Endodermal cell (in vitro differentiated cells): ENCODE measurements around the gene APIP. TPM values are rescaled to one million over a fixed set of nuclear protein-coding genes. Genes with fewer than 3 reads are reported as not detected.

ENCODE experiments used
- DNase-seq: peaks from one replicate; pipeline ENCODE4 v3.0.0-alpha.2; 2017
- H3K27ac ChIP-seq: 2 replicates; pipeline ENCODE4 v1.5.1; 2013; ENCODE audit warnings: mild to moderate bottlenecking, low read depth, low read length, moderate library complexity
- H3K27me3 ChIP-seq: 2 replicates; pipeline ENCODE4 v1.6.1; 2013; ENCODE audit warnings: mild to moderate bottlenecking, low read length, moderate library complexity; ENCODE audit not compliant: insufficient read depth, control insufficient read depth, poor library complexity, severe bottlenecking
- H3K36me3 ChIP-seq: 2 replicates; pipeline ENCODE4 v1.7.0; 2013; ENCODE audit warnings: mild to moderate bottlenecking, low read length, moderate library complexity; ENCODE audit not compliant: control insufficient read depth, insufficient read depth
- H3K4me1 ChIP-seq: one replicate; pipeline ENCODE4 v1.7.0; 2013; ENCODE audit warnings: low read length; ENCODE audit not compliant: control insufficient read depth, insufficient read depth
- H3K4me3 ChIP-seq: 2 replicates; pipeline ENCODE4 v1.5.1; 2013; ENCODE audit warnings: mild to moderate bottlenecking, low read length, moderate library complexity
- H3K9ac ChIP-seq: 2 replicates; pipeline ENCODE4 v1.6.1; 2013; ENCODE audit warnings: mild to moderate bottlenecking, low read length, moderate library complexity; ENCODE audit not compliant: poor library complexity, severe bottlenecking; ENCODE audit errors: extremely low read depth
- H3K9me3 ChIP-seq: 2 replicates; pipeline ENCODE4 v1.6.1; 2013; ENCODE audit warnings: mild to moderate bottlenecking, low read length, moderate library complexity; ENCODE audit not compliant: control insufficient read depth
- H3K27ac Mint-ChIP-seq: 2 replicates; pipeline ENCODE4 v1.8.0; 2020; ENCODE audit warnings: mixed read lengths
- H3K27me3 Mint-ChIP-seq: 2 replicates; pipeline ENCODE4 v1.8.0; 2021; ENCODE audit warnings: mild to moderate bottlenecking, mixed read lengths; ENCODE audit not compliant: insufficient read depth
- H3K36me3 Mint-ChIP-seq: 2 replicates; pipeline ENCODE4 v1.8.0; 2020; ENCODE audit warnings: low read depth, mixed read lengths
- H3K4me1 Mint-ChIP-seq: 2 replicates; pipeline ENCODE4 v1.8.0; 2020; ENCODE audit warnings: mixed read lengths
- H3K4me3 Mint-ChIP-seq: 2 replicates; pipeline ENCODE4 v1.8.0; 2020; ENCODE audit warnings: mild to moderate bottlenecking, moderate library complexity, mixed read lengths
- H3K9me3 Mint-ChIP-seq: 2 replicates; pipeline ENCODE4 v1.8.0; 2020; ENCODE audit warnings: mild to moderate bottlenecking, mixed read lengths
- CTCF ChIP-seq: fragments of 200-600 bp; sonication (generic); conservative IDR thresholded peaks from 2 replicates; pipeline ENCODE4 v1.5.0; 2021; ENCODE audit warnings: antibody characterized with exemption, mild to moderate bottlenecking
- WGBS, 2 experiments: methylation state at CpG; one replicate each; pipeline versions ENCODE4 v1.1.5 to v1.1.7; 2013; ENCODE audit warnings: missing lambda C conversion rate in 2 of 2, mixed read lengths in 1 of 2; ENCODE audit not compliant: insufficient coverage in 1 of 2, insufficient read length in 1 of 2; 5-methylcytosine and 5-hydroxymethylcytosine counted together
- total RNA-seq, 2 donors: library from RNA; stranded (reverse); fragmentation: NEBNext Ultra II Directional in 1 of 2; extraction: Animal tissue kit (Norgen Biotek cat#: 25700) in 1 of 2; gene quantifications; 2 replicates in 1 of 2; 3 replicates in 1 of 2; pipeline ENCODE4 v1.2.1, GENCODE V29; 2021

The APIP gene
- total RNA-seq, 2 donors from 2014 or later = 31.8 to 46.2 TPM

DNA sequence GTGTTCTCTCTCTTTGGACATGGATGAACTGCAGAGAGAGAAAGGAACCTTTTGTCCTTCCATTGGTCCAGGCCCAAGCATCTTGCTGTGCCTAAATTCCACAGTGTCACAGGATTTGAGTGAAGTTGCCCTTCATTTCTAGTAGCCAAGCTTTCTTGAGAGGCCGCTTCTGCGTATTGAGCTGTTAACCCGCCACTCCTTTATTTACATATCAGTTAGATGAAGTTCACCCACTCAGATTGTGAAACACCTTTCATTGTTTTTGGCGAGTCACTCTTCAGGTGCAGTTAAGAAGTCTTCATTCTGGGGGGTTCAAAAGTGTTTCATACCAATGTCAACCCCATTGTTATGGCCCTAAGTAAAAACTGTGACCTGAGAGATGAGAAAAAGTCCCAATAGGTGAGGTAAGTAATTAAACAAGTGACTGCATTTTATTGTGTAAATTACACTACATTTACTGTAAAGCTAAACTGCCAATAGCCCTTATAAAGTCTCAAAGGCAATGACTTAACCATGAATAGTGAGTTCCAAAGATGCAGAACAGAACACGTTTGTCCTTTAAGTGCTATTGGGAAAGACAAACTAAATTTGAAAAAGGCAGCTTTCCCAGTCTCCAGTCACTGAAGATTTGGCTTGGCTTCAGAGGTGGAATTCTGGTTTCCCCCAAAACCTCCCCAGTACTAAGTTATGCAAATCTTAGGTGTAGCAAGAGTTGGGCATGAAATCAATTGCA lies 61.0 kb downstream of the APIP start:
- H3K27me3 Mint-ChIP-seq = peaks cover 2% of the 10 kb centered on the region
- Histone ChIP-seq H3K27me3 (no peaks in the 10 kb centered on the region), H3K36me3 (no peaks in the 10 kb centered on the region), H3K9me3 (no peaks in the 10 kb centered on the region), H3K27ac (no peak overlapping the region), H3K4me3 (no peak overlapping the region), H3K9ac (no peak overlapping the region), H3K4me1 (peaks cover 19% of the 10 kb centered on the region)
- no peak overlapping the region for H3K4me3 Mint-ChIP-seq
- peaks cover 17% of the 10 kb centered on the region for H3K36me3 Mint-ChIP-seq
- H3K4me1 Mint-ChIP-seq = peaks cover 26% of the 10 kb centered on the region
- peak overlapping the region; percentile 19 for H3K27ac Mint-ChIP-seq
- peaks cover 3% of the 10 kb centered on the region for H3K9me3 Mint-ChIP-seq
- 91 to 96% methylated on average over 4 to 5 of the region's 5 CpGs for WGBS, 2 experiments
- DNase-seq = peak; percentile 36
- TF ChIP-seq CTCF = no peak

DNA sequence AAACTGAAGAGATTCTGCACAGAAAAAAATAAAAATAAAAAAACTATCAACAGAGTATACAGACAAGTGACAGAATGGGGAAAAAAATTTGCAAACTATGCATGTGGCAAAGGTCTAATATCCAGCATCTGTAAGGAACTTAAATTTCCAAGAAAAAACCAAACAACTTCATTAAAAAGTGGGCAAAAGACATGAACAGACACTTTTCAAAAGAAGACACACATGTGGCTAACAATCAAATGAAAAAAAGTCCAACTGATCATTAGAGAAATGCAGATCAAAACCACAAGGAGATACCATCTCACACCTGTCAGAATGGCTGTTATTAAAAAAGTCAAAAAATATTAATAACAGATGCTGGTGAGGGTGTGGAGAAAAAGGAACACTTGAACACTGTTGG lies 64.3 kb downstream of the APIP start:
- Histone ChIP-seq H3K27me3 (no peaks in the 10 kb centered on the region), H3K4me3 (no peak overlapping the region), H3K27ac (no peak overlapping the region), H3K9ac (no peak overlapping the region), H3K36me3 (no peaks in the 10 kb centered on the region), H3K4me1 (peaks cover 21% of the 10 kb centered on the region), H3K9me3 (no peaks in the 10 kb centered on the region)
- H3K9me3 Mint-ChIP-seq = peaks cover 3% of the 10 kb centered on the region
- DNase-seq = no peak
- no peak overlapping the region for H3K27ac Mint-ChIP-seq
- peaks cover 26% of the 10 kb centered on the region for H3K4me1 Mint-ChIP-seq
- TF ChIP-seq CTCF = no peak
- H3K27me3 Mint-ChIP-seq = peaks cover 2% of the 10 kb centered on the region
- H3K4me3 Mint-ChIP-seq = no peak overlapping the region
- H3K36me3 Mint-ChIP-seq = peaks cover 17% of the 10 kb centered on the region

- no peaks in the 10 kb centered on the region for H3K36me3 ChIP-seq
- H3K9ac ChIP-seq = no peak overlapping the region
- no peak overlapping the region for H3K4me3 ChIP-seq
- peaks cover 20% of the 10 kb centered on the region for H3K4me1 ChIP-seq
- peak; percentile 17 for DNase-seq
- H3K27ac Mint-ChIP-seq = no peak overlapping the region
- peaks cover 17% of the 10 kb centered on the region for H3K4me1 Mint-ChIP-seq
- peaks cover 2% of the 10 kb centered on the region for H3K27me3 Mint-ChIP-seq
- 90% methylated on average over 3 of the region's 4 CpGs; no CpG with 5 or more reads in 1 of the 2 experiments for WGBS, 2 experiments
- H3K4me3 Mint-ChIP-seq = no peak overlapping the region
- TF ChIP-seq CTCF = no peak
- no peaks in the 10 kb centered on the region for H3K9me3 ChIP-seq
- H3K36me3 Mint-ChIP-seq = peaks cover 17% of the 10 kb centered on the region
- H3K9me3 Mint-ChIP-seq = peaks cover 3% of the 10 kb centered on the region
- no peak overlapping the region for H3K27ac ChIP-seq
- H3K27me3 ChIP-seq = no peaks in the 10 kb centered on the region
Observed at GRCh38 chr11:34850334-34850733, 65.8 kb downstream of the APIP start.
